HG03159 (cell line): ENCODE results near the gene DEPDC4.
"Not testable (repeated sequence)": the region's sequence is repeated elsewhere in the genome, so short reads cannot be mapped to it uniquely, and the experiment has no call there.

Source experiments
- ATAC-seq: cut with Tn5 transposase; IDR thresholded peaks from one replicate; pipeline ENCODE4 v1.9.1; 2021; ENCODE audit warnings: mild to moderate bottlenecking, moderate library complexity; ENCODE audit not compliant: unreplicated experiment

The DEPDC4 gene

GRCh38 chr12:100266835-100267602 is at the start of gene DEPDC4, which contains the start of gene SCYL2:
Gene DEPDC4, minus strand, starts transcription at chr12:100267079. Its CDS starts 3 bp downstream, at chr12:100267076.
Gene SCYL2, plus strand, starts transcription at chr12:100267177. Its CDS starts 15,794 bp downstream, at chr12:100282971.
- peak; percentile 92 for ATAC-seq

DNA sequence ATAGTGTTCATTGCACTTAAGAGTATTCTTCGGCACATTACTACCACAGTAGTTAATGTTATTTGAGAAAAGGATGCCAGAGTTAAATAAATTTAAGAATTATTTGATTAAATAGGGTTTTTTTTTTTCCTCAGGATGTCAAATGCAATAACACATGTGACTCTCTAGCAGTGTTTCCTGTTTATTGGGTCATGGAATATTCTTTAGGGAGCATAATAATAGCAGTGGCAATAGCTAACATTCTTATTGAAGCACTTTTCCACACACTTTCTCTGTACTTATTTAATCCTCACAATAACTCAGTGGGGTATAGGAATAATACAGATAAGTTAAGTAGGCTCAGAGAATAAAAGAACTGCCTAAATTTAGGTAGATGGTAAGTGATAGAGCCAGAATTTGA is 44.4 kb upstream of the DEPDC4 start:
- no peak for ATAC-seq

GRCh38 chr12:100308138-100308537 is 41.3 kb upstream of the DEPDC4 start:
- ATAC-seq = not testable (repeated sequence)

DNA sequence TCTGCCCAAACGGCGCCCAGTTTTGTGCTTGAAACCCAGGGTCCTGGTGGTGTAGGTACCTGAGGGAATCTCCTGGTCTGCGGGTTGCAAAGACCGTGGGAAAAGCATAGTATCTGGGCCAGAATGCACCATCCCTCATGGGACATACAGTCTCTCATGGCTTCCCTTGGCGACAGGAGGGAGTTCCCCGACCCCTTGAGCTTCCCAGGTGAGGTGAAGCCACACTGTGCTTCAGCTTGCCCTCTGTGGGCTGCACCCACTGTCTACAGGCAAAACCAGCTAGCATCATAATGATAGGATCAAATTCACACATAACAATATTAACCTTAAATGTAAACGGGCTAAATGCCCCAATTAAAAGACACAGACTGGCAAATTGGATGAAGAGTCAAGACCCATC is 37.5 kb upstream of the DEPDC4 start:
- not testable (repeated sequence) for ATAC-seq

DNA sequence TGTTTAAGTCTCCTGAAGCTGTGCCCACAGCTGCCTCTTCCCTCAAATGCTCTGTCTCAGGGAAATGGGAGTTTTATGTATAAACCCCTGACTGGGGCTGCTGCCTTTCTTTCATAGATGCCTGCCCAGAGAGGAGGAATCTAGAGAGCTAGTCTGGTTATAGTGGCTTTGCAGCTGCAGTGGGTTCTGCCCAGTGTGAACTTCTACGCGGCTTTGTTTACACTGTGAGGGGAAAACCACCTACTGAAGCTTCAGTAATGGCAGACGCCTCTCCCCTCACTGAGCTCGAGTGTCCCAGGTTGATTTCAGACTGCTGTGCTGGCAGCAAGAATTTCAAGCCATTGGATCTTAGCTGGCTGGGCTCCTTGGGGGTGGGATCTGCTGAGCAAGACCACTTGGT is 37.0 kb upstream of the DEPDC4 start:
- ATAC-seq = no peak

DNA sequence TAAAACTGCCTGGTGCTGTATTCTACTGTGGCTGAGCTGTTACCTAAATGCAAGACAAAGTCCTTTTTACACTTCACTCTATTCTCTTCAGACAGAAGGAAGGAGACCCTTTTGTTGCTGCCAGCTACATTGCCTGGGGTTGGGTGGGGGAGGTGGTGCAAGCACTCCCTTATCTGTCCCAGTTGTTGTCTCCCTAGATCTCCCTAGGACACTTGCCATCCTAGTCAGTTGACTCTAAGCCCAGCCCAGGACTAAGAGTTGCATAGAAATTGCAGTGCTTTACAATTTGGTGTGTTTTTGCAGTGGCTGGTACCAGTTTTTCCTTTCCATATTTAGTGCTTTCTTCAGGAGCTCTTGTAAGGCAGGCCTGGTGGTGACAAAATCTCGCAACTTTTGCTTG is 35.2 kb upstream of the DEPDC4 start:
- ATAC-seq = no peak

DNA sequence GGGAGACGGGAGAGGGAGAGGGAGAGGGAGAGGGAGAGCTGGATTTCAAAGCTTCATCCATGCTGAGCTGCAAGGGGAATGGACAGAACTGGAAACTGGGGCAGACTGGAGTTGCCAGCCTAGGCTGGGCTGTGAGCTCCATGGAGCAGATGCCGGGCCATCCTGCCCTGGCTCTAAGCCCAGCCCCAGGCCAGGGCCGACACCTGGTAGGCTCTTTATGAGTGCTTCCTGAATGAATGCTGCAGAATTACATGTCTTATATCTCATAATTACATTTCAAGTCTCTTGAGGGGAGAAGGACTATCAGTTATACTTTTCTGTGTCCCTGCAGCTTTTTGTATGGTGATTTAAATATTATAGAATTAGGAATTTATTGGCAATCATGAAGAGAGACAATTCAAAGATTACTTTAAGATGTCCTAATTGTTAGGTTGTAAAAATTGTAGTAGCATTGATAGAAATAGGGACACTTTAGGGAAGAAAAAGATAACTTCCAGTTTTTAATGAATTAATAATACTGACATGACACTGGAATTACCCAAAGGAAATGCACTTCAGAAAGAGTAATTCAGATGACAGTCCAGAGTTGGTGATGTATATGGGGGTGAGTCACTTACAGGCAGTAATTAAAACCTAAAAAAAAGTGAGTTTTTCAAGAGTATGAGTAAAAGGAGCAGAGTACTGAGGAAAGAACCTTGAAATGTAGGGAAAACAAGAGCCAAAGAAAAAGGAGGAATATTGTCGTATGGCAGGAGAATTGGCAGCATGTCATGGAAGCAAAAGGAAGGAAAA is 29.1 kb upstream of the DEPDC4 start:
- ATAC-seq = no peak

DNA sequence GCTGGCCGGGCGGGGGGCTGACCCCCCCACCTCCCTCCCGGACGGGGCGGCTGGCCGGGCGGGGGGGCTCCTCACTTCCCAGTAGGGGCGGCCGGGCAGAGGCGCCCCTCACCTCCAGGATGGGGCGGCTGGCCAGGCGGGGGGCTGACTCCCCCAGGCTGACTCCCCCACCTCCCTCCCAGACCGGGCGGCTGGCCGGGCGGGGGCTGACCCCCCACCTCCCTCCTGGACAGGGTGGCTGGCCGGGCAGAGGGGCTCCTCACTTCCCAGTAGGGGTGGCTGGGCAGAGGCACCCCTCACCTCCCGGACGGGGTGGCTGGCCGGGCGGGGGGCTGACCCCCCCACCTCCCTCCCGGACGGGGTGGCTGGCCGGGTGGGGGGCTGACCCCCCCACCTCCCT is 27.5 kb upstream of the DEPDC4 start:
- not testable (repeated sequence) for ATAC-seq

- ATAC-seq = no peak
These were observed 26.1 kb upstream of the DEPDC4 start for GRCh38 chr12:100293017-100293416.

DNA sequence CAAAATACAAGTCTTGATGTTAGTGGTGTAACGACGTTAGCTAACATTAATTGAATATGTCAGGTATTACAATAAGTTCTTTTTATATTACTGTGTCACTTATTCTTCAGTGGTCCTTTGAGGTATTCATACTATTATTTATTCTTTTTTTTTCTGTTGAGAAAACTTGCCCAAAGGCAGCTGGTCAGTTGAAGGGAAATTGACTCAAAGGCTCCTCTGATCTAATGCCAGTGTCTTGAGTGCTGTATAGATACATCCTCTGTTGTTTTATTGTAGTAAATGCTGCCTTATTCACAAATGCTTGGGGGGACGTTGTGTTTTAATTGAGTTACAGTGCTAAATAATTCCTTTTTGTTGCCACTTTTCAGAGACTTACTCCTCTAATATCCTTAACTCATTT is 23.1 kb upstream of the DEPDC4 start:
- ATAC-seq = no peak

DNA sequence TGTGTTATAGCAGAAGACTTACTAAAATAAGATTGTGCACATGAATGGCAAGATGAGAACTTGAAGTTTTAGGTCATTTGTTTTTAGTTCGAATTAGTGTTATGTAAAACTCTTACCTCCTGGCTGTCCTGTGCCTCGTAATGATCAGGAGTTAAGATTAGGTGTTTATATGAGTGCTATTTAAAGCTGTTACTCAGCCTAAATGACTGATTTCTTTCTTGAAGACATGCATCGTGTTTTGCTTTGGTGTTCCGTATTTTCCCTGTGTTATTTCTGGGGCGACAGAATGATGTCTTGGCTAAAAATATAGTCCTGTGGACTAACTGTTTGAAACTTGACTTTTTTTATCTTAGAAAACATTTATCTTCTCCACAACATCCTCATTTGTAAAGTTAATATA is 22.2 kb upstream of the DEPDC4 start:
- no peak for ATAC-seq

- not testable (repeated sequence) for ATAC-seq
These were observed 17.7 kb upstream of the DEPDC4 start for GRCh38 chr12:100284556-100284955.

DNA sequence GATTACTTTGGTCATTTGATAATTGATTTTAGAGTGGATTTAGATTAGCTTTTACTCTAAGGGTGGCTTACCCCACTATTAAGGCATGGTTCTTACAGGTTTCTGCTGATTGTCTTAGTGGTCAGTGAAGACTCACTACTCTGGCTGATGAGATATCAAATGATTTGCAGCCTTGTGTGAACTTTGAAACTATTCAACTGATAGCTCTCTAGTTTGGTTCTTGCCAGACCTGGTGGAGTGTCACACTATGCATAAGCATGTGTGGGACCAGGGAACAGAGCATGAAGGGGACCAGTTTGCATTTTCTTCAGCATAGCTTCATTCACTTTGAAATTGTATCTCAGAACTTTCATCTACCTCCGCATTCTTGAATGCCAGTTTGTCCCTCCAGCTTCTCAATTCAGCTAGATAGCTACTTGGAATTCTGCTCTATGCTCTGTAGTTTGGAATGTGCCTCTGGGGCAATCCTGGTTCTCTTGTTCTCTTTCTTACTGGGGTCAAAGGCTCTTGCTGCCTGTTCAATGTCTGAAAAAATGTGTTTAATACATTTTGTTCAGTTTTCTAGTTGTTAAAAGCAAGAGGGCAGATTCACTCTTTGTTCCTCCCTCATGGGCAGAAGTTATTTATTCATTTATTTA is 12.8 kb upstream of the DEPDC4 start:
- no peak for ATAC-seq

DNA sequence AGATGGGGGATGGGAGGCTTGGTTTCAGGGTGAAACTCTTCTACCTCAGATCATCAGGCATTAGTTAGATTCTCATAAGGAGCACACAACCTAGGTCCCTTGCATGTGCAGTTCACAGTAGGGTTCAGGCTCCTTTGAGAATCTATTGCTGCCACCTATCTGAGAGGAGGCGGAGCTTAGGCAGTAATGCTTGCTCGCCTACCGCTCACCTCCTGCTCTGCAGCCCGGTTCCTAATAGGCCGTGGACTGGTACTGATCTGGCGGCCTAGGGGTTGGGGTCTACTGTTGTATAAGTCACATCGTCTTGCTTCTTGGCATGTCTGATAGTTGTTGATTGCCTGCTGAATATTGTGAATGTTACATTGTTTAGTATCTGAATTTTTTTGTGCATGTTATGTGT is 12.3 kb upstream of the DEPDC4 start:
- no peak for ATAC-seq

GRCh38 chr12:100274291-100274690 is 7.4 kb upstream of the DEPDC4 start:
- ATAC-seq = no peak

DNA sequence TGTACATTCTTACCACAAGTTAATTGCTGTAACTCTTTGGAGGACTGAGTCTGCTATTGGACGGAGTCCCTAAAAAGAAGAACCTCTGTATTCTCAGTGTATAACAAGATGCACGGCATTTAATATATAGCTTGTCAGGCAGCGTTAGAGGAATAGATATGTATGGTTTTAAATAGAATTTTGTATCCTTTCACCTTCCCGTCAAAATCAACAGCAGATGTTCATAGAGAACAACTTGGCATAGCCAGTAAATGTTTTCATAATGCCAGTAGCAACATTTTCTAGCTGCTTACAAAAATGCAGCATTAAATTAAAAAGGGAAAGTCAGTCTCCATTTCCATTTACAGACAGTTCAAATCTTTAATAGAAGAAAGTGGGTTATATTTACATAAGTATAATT is 6.9 kb upstream of the DEPDC4 start:
- ATAC-seq = no peak

GRCh38 chr12:100268835-100269564 is 2.1 kb upstream of the DEPDC4 start:
- ATAC-seq = no peak

DNA sequence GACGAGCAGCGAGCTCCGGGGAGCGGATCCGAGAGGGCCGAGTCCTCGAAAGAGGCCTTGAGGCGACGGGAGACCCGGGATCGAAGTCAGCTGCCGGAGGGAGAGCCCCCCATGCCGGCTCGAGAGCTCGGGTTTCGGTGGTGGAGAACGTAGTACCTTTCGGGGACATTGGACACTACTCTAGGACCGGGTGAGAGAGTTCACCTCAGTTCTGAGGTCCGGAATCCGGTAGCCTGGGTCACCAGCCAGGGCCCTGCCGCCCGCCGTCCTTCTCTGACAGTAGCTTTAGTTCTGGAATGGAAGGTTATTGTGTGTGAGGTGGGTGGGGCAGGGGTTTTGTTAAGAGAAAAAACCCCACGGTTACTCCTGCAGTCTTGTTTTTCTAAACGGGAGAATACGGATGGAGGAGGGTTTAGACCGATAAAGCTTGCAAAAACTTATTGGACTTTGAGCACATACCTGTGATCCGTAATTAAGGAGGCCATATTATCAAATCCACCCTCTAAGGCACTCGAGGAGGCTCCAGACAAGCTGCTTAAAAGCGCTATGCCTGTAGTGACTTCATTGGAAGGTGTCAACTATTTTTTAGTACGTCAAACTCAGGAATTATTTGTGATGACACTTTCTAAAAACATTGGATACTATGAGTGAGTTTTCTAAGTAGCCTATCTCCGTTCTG is 863 bp upstream of the DEPDC4 start:
- peak; percentile 9 for ATAC-seq

DNA sequence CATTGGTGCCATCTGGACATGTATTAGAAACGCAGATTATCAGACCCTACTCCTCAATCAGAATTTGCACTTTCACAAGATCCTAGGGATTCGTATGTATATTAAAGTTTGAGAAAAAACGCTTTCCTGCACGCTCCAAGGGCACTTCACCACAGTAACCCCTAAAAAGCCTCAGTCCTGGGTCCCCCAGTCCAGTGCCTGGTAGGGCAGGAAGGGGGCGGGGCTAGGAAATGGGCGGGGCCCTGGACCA is 369 bp downstream of the DEPDC4 start:
- peak; percentile 83 for ATAC-seq

DNA sequence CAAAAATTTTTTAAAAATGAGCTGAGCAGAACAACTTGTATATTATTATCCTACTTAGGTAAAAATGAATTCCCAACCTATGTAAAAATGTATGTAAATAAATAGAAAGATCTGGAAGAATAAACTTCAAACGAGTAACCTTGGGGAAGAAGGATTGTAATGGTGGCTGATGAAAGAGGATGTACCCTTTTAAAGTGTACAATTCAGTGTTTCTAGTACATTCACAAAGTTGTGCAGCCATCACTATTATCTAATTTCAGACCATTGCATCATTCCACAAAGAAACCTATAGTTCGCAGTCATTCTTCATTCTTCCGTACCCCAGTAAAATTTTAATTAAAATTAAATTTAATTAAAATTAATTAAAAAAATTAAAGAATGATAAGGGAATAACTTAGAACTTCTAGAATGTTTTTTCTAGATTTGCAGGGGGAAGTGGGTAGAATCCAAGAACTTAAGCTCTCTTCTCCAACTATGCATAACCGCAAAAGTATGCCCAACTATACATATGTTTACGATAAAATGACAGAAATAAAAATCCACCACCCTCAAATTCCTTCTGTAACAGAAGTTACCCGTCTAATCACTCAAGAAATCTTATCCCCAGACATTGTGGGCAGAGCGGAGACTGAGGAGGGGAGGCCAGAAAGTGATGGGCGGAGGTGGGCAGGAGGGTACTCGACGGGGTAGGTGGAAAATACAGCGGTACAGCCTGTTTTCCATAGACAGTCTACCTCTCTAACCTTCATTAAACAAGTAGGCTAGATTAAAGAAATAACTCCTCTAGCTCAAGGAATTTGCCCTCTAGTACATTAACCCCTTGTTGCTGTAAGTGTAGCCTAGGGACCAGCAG is 921 bp downstream of the DEPDC4 start:
- no peak for ATAC-seq
